ENCODE results near the gene CDC37. TPM values are rescaled to one million over a fixed set of nuclear protein-coding genes. Genes with fewer than 3 reads are reported as not detected.

The CDC37 gene
- total and polyA plus RNA-seq, 2 experiments from 2014 or later, result 183 to 280 TPM

DNA sequence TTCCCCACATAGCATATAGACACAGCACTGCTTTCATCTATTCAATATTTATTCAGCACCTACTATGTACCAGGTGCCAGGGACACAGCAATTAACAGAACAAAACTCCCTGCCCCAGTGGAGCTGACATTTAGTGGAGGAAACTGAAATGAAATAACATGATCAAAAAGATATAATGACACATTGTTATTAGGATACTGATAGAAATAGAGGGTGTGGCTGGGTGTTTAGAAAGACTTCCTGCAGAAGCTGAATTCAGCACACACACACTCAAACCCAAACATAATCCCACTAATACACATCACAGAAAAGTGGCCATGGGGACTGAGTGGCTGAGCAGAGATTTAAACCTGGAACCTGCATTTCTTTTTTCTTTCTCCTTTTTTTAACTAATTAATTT lies 3.8 kb upstream of the CDC37 start (continued):
- no peak for TF ChIP-seq ETS1 (IDR thresholded peaks at IDR 0.05)

GRCh38 chr19:10406191-10406590 lies 2.8 kb upstream of the CDC37 start:
- Mint-ChIP-seq H3K27ac (no peak overlapping the region), H3K36me3 (ENCODE audit: low read depth) (peaks cover 7% of the 10 kb centered on the region; the same call in 1 of the 3 replicates), H3K4me1 (peaks cover 19% of the 10 kb centered on the region), H3K27me3 (ENCODE audit: insufficient read depth, low read depth, poor library complexity) (peaks cover 35% of the 10 kb centered on the region), H3K9me3 (no peaks in the 10 kb centered on the region), H3K4me3 (no peak overlapping the region)
- Histone ChIP-seq H3K27me3 (ENCODE audit: insufficient read depth) (peaks cover 29% of the 10 kb centered on the region), H3K36me3 (ENCODE audit: insufficient read depth) (no peaks in the 10 kb centered on the region), H3K4me2 (no peak overlapping the region), H3K27ac (ENCODE audit: low read depth) (no peak overlapping the region), H3K9me2 (ENCODE audit: insufficient read depth) (no peaks in the 10 kb centered on the region), H4K20me1 (replicated peaks; ENCODE audit: insufficient read depth) (peaks cover 13% of the 10 kb centered on the region), H3F3A (replicated peaks; ENCODE audit: low read depth) (peaks cover 10% of the 10 kb centered on the region; the same call in 1 of the 2 replicates), H2AFZ (no peak overlapping the region), H3K79me2 (replicated peaks; ENCODE audit: insufficient read depth) (peaks cover 20% of the 10 kb centered on the region), H3K4me3 (peak overlapping the region; percentile 99; the same call in 1 of the 2 replicates), H3K4me1 (ENCODE audit: insufficient read depth) (peaks cover 10% of the 10 kb centered on the region; the same call in 1 of the 2 replicates)
- ATAC-seq, result no peak
- DNase-seq (ENCODE audit: low spot score), result no peak
- no peak for TF ChIP-seq EZH2 (IDR thresholded peaks at IDR 0.05; ENCODE audit: low read depth, unreplicated experiment)
- TF ChIP-seq, protein P1, sequence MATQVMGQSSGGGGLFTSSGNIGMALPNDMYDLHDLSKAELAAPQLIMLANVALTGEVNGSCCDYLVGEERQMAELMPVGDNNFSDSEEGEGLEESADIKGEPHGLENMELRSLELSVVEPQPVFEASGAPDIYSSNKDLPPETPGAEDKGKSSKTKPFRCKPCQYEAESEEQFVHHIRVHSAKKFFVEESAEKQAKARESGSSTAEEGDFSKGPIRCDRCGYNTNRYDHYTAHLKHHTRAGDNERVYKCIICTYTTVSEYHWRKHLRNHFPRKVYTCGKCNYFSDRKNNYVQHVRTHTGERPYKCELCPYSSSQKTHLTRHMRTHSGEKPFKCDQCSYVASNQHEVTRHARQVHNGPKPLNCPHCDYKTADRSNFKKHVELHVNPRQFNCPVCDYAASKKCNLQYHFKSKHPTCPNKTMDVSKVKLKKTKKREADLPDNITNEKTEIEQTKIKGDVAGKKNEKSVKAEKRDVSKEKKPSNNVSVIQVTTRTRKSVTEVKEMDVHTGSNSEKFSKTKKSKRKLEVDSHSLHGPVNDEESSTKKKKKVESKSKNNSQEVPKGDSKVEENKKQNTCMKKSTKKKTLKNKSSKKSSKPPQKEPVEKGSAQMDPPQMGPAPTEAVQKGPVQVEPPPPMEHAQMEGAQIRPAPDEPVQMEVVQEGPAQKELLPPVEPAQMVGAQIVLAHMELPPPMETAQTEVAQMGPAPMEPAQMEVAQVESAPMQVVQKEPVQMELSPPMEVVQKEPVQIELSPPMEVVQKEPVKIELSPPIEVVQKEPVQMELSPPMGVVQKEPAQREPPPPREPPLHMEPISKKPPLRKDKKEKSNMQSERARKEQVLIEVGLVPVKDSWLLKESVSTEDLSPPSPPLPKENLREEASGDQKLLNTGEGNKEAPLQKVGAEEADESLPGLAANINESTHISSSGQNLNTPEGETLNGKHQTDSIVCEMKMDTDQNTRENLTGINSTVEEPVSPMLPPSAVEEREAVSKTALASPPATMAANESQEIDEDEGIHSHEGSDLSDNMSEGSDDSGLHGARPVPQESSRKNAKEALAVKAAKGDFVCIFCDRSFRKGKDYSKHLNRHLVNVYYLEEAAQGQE (IDR thresholded peaks at IDR 0.05; ENCODE audit: unreplicated experiment), result no peak
- TF ChIP-seq, protein P2, sequence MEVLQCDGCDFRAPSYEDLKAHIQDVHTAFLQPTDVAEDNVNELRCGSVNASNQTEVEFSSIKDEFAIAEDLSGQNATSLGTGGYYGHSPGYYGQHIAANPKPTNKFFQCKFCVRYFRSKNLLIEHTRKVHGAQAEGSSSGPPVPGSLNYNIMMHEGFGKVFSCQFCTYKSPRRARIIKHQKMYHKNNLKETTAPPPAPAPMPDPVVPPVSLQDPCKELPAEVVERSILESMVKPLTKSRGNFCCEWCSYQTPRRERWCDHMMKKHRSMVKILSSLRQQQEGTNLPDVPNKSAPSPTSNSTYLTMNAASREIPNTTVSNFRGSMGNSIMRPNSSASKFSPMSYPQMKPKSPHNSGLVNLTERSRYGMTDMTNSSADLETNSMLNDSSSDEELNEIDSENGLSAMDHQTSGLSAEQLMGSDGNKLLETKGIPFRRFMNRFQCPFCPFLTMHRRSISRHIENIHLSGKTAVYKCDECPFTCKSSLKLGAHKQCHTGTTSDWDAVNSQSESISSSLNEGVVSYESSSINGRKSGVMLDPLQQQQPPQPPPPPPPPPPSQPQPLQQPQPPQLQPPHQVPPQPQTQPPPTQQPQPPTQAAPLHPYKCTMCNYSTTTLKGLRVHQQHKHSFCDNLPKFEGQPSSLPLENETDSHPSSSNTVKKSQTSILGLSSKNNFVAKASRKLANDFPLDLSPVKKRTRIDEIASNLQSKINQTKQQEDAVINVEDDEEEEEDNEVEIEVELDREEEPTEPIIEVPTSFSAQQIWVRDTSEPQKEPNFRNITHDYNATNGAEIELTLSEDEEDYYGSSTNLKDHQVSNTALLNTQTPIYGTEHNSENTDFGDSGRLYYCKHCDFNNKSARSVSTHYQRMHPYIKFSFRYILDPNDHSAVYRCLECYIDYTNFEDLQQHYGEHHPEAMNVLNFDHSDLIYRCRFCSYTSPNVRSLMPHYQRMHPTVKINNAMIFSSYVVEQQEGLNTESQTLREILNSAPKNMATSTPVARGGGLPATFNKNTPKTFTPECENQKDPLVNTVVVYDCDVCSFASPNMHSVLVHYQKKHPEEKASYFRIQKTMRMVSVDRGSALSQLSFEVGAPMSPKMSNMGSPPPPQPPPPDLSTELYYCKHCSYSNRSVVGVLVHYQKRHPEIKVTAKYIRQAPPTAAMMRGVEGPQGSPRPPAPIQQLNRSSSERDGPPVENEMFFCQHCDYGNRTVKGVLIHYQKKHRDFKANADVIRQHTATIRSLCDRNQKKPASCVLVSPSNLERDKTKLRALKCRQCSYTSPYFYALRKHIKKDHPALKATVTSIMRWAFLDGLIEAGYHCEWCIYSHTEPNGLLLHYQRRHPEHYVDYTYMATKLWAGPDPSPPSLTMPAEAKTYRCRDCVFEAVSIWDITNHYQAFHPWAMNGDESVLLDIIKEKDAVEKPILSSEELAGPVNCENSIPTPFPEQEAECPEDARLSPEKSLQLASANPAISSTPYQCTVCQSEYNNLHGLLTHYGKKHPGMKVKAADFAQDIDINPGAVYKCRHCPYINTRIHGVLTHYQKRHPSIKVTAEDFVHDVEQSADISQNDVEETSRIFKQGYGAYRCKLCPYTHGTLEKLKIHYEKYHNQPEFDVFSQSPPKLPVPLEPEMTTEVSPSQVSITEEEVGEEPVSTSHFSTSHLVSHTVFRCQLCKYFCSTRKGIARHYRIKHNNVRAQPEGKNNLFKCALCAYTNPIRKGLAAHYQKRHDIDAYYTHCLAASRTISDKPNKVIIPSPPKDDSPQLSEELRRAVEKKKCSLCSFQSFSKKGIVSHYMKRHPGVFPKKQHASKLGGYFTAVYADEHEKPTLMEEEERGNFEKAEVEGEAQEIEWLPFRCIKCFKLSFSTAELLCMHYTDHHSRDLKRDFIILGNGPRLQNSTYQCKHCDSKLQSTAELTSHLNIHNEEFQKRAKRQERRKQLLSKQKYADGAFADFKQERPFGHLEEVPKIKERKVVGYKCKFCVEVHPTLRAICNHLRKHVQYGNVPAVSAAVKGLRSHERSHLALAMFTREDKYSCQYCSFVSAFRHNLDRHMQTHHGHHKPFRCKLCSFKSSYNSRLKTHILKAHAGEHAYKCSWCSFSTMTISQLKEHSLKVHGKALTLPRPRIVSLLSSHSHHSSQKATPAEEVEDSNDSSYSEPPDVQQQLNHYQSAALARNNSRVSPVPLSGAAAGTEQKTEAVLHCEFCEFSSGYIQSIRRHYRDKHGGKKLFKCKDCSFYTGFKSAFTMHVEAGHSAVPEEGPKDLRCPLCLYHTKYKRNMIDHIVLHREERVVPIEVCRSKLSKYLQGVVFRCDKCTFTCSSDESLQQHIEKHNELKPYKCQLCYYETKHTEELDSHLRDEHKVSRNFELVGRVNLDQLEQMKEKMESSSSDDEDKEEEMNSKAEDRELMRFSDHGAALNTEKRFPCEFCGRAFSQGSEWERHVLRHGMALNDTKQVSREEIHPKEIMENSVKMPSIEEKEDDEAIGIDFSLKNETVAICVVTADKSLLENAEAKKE (CRISPR knock-in tag; IDR thresholded peaks at IDR 0.05), result no peak
- no peak for TF ChIP-seq CTCF (conservative IDR thresholded peaks at IDR 0.05; ENCODE audit: low read depth in 2 of 2)
